Body of pancreas (tissue), 4 donors: ENCODE results near the gene NKAIN2. TPM values are rescaled to one million over a fixed set of nuclear protein-coding genes. Genes with fewer than 3 reads are reported as not detected.

ENCODE experiments used
- ATAC-seq: fragments of 150-250 bp; one replicate; pipeline ENCODE4 v1.9.1; 2016
- DNase-seq, 4 donors: peaks; one replicate each; pipeline ENCODE4 v3.0.0-alpha.2; 2019
- H3K27ac ChIP-seq, 4 donors: fragments of 200-600 bp; sonication (generic); 1 replicate in 3 of 4; 2 replicates in 1 of 4; pipeline versions ENCODE4 v1.5.1 to v1.6.1; 2016 to 2019; ENCODE audit warnings: mild to moderate bottlenecking in 1 of 4, mixed read lengths in 1 of 4, moderate library complexity in 1 of 4
- H3K27me3 ChIP-seq, 2 donors: fragments of 200-600 bp; sonication (generic); one replicate each; pipeline ENCODE4 v1.6.0; 2016; ENCODE audit warnings: mild to moderate bottlenecking in 1 of 2
- H3K36me3 ChIP-seq, 2 donors: fragments of 200-600 bp; sonication (generic); replicated peaks in 1 of 2; 2 replicates each; pipeline ENCODE4 v1.5.1; 2016; ENCODE audit warnings: low read depth in 2 of 2; ENCODE audit not compliant: insufficient read depth in 1 of 2
- H3K4me1 ChIP-seq: fragments of 200-600 bp; sonication (generic); one replicate; pipeline ENCODE4 v1.6.0; 2016
- H3K4me3 ChIP-seq, 2 donors: fragments of 200-600 bp; sonication (generic); 1 replicate in 1 of 2; 2 replicates in 1 of 2; pipeline ENCODE4 v1.5.1; 2016 to 2019
- H3K9me3 ChIP-seq, 3 donors: fragments of 200-600 bp; sonication (generic); 1 replicate in 2 of 3; 2 replicates in 1 of 3; pipeline ENCODE4 v1.5.1; 2016
- CTCF ChIP-seq, 7 experiments: fragments of 450-650 bp in 4 of 7; fragments of 200-600 bp in 3 of 7; sonication (generic) in 3 of 7; IDR thresholded peaks; one replicate each; pipeline ENCODE4 v1.5.1; 2016 to 2019; ENCODE audit warnings: antibody characterized with exemption in 7 of 7
- POLR2A ChIP-seq, 3 donors: fragments of 450-650 bp; IDR thresholded peaks; one replicate each; pipeline ENCODE4 v1.6.1; 2016; ENCODE audit warnings: antibody characterized with exemption in 3 of 3, mild to moderate bottlenecking in 2 of 3
- WGBS, 2 donors: methylation state at CpG; one replicate each; pipeline ENCODE4 v1.1.5; 2017; 5-methylcytosine and 5-hydroxymethylcytosine counted together
- intact Hi-C: fragments of 100-400 bp; cut with DNase I; formaldehyde crosslinking; loops from one replicate; pipeline ENCODE4 v1.15.1; 2023
- total RNA-seq, 2 donors: library from RNA; depleted of rRNA; stranded (reverse); fragments of >200 nt; gene quantifications; one replicate each; pipeline ENCODE4 v1.1.0, GENCODE V29; 2016

NKAIN2 gene
- total RNA-seq, 2 donors from 2014 or later = not detected

DNA sequence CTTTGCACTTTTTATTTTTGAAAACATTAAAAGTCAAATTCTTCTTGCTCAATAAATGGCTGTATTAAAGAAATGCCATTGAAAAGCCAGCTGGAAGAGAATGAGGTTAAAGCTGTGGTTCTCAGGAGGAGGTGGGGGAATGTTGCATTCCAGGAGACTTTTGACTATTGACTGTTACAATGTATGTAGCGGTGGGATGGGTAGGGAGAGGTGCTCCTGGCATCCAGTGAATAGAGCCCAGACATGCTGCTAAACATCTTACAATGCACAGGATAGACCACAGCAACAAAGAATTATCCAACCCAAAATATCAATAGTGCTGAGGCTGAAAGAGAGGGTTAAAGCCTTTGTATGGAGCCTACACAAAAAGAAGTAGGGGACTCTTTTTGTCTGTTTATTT is 295.9 kb downstream of the NKAIN2 start:
- ATAC-seq (no peak), DNase-seq (no peak)
- Histone ChIP-seq H3K27ac (no peak overlapping the region), H3K4me3 (no peak overlapping the region), H3K27me3 (no peaks in the 10 kb centered on the region), H3K4me1 (no peaks in the 10 kb centered on the region), H3K9me3 (no peaks in the 10 kb centered on the region), H3K36me3 (no peaks in the 10 kb centered on the region)
- TF ChIP-seq CTCF (IDR thresholded peaks at IDR 0.05) (no peak), POLR2A (IDR thresholded peaks at IDR 0.05) (no peak)
- WGBS, 2 donors = 74 to 83% methylated on average over 1 of the region's 1 CpG
- intact Hi-C loops = no loop called here

DNA sequence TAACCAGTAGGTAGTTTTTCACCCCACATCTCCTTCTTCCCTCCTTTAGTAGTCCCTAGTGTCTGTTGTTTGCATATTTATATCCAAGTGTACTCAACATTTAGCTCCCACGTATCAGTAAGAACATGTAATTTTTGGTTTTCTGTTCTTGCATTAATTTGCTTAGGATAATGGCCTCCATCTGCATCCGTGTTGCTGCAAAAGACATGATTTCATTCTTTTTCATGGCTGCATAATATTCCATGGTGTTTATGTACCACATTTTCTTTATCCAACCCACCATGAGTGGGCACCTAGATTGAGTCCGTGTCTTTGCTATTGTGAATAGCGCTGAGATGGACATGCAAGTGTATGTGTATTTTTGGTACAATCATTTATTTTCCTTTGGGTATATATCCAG is 306.8 kb downstream of the NKAIN2 start:
- DNase-seq = no peak
- Histone ChIP-seq H3K27ac (no peak overlapping the region), H3K36me3 (no peaks in the 10 kb centered on the region), H3K4me3 (no peak overlapping the region), H3K9me3 (no peaks in the 10 kb centered on the region), H3K27me3 (no peaks in the 10 kb centered on the region), H3K4me1 (no peaks in the 10 kb centered on the region)
- TF ChIP-seq CTCF (IDR thresholded peaks at IDR 0.05) = no peak
- no peak for TF ChIP-seq POLR2A (IDR thresholded peaks at IDR 0.05)
- intact Hi-C loops = no loop called here
- 64 to 69% methylated on average over 4 of the region's 4 CpGs for WGBS, 2 donors
- ATAC-seq = no peak

DNA sequence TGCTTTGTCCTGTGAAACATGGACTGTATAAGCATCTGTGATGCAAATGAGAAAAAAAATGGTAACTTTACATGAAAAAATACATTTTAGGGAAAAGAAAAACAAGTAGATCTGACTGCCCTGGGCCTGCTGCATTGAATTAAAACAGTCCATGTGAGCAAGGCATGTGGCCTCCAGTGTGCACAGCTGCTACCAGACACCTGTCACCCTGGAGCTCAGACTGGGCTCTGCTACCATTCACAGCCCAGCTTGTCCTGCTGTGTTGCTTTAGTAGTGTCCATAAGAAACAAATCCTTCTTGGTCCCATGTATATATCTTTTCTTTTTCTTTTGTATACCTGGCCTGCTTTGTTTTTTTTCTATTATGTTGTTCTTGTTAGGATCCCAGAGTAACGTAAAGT is 315.9 kb downstream of the NKAIN2 start:
- H3K4me1 ChIP-seq = no peaks in the 10 kb centered on the region
- 42 to 57% methylated on average over 1 of the region's 1 CpG for WGBS, 2 donors
- no peaks in the 10 kb centered on the region for H3K9me3 ChIP-seq
- no peaks in the 10 kb centered on the region for H3K36me3 ChIP-seq
- no peaks in the 10 kb centered on the region for H3K27me3 ChIP-seq
- no peak overlapping the region for H3K27ac ChIP-seq
- TF ChIP-seq POLR2A (IDR thresholded peaks at IDR 0.05) = no peak
- no peak for TF ChIP-seq CTCF (IDR thresholded peaks at IDR 0.05)
- H3K4me3 ChIP-seq = no peak overlapping the region
- intact Hi-C loops = no loop called here
- DNase-seq = no peak
- ATAC-seq = no peak

DNA sequence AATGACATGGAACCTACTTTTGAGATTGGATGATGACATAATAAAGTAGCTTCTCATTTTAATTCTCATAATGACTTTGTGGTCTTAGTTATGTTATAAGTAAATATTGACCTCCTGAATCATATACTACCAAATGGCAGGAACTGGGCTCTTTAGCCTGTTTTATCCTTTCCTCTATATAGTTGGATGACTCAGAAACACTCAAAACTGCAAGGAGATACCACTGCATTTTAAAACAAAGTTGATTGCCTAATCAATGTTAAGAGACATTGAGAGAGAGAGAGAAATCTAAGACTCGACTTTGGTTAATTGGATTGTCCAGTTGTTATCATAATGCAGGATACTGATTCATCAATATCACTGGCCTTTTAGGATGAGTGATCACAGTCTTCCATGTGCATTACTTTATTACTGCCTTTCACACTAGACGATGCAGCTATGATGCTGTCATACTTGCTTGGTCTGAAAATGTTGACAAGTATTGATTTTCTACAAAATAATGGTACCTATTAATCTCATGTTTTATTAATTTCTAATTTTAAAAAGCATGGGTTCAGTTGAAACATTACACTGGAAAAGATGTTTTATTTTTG is 320.0 kb downstream of the NKAIN2 start:
- H3K9me3 ChIP-seq = no peaks in the 10 kb centered on the region
- DNase-seq = no peak
- WGBS, 2 donors = 42 to 47% methylated on average over 2 of the region's 2 CpGs
- H3K36me3 ChIP-seq = no peaks in the 10 kb centered on the region
- ATAC-seq = no peak
- no peak for TF ChIP-seq POLR2A (IDR thresholded peaks at IDR 0.05)
- no peak for TF ChIP-seq CTCF (IDR thresholded peaks at IDR 0.05)
- no peak overlapping the region for H3K27ac ChIP-seq
- H3K4me3 ChIP-seq = no peak overlapping the region
- intact Hi-C loops = no loop called here
- H3K4me1 ChIP-seq = no peaks in the 10 kb centered on the region
- H3K27me3 ChIP-seq = no peaks in the 10 kb centered on the region

DNA sequence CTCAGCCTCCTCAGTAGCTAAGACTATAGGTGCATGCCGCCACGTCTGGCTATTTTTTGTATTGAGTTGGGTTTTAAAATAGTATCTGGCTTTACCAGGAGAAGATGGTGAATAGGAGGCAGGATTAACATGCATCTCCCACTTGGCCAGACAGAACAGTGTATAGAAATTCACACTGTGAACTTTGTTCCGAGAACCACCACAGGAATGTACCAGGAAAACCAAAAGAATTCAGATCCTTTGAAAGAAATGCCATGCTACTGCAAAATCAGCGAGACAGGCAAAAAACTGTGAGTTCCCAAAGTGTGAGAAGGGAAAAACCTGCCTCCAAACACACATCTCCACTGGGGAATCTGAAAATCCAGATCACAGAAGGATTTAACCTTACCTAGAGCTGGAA is 327.6 kb downstream of the NKAIN2 start:
- Histone ChIP-seq H3K9me3 (no peaks in the 10 kb centered on the region), H3K27ac (no peak overlapping the region), H3K27me3 (no peaks in the 10 kb centered on the region), H3K36me3 (no peaks in the 10 kb centered on the region), H3K4me3 (no peak overlapping the region), H3K4me1 (no peaks in the 10 kb centered on the region)
- WGBS, 2 donors = 60 to 76% methylated on average over 4 of the region's 4 CpGs
- TF ChIP-seq POLR2A (IDR thresholded peaks at IDR 0.05) = no peak
- TF ChIP-seq CTCF (IDR thresholded peaks at IDR 0.05) = no peak
- DNase-seq (no peak), ATAC-seq (no peak)
- intact Hi-C loops = no loop called here
